GM19025 (cell line): ENCODE measurements around the gene CDYL.
"Not testable (repeated sequence)": the region's sequence is repeated elsewhere in the genome, so short reads cannot be mapped to it uniquely, and the experiment has no call there.

Source experiments
- ATAC-seq: cut with Tn5 transposase; IDR thresholded peaks from one replicate; pipeline ENCODE4 v1.9.1; 2021; ENCODE audit warnings: mild to moderate bottlenecking, low read depth, moderate library complexity; ENCODE audit not compliant: unreplicated experiment

CDYL gene

DNA sequence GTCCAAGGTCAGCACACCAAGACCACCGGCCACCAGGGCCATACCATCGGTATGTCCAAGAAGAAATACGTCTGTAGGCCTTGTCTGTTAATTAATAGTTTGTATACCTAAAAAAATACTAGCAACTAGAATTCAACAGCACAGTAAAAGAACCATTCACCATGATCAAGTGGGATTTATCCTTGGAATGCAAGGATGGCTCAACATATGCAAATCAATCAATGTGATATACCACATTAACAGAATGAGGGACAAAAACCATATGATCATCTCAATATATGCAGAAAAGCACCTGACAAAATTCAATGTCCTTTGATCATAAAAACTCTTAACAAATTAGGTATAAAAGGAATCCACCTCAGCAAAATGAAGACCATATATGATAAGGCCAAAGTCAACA, 203.2 kb downstream of the CDYL start:
- no peak for ATAC-seq

- ATAC-seq: no peak
Measured at GRCh38 chr6:4981761-4982160, 205.6 kb downstream of the CDYL start.

DNA sequence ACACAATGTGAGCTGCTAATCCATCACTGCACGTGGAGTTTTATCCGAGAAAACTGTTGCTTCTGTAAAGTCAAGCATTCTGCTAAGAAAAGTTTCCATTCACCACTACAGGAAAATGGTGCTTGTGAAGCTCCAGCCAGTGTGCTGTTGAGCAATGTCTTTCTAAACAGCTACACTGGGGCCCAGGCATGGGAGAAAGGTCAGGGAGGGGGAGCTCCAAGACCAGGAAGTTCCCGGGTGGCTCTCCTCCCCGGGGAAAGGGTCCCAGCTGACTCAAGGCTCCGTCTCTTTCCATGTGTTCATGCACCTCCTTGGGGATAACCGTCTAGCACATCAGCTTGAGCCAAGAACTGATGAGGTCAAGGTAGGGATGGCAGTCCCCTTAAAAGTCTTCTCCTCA, 207.1 kb downstream of the CDYL start:
- no peak for ATAC-seq

DNA sequence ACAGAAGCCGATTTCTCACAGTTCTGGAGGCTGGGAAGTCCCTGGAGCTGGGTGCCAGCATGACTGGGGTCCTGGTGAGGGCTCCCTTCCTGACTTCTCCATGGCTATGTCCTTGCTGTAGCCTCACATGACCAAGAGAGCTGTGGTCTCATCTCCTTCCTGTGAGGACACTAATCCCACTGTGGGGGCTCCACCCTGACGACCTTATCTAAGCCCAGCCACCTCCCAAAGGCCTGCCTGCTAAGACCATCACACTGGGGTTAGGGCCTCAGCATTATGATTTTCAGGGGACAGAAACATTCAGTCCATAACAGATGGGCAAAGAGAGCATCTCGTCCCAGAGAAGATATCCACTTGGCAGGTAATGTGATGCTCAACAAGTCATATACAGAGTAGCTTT, 210.8 kb downstream of the CDYL start:
- no peak for ATAC-seq

DNA sequence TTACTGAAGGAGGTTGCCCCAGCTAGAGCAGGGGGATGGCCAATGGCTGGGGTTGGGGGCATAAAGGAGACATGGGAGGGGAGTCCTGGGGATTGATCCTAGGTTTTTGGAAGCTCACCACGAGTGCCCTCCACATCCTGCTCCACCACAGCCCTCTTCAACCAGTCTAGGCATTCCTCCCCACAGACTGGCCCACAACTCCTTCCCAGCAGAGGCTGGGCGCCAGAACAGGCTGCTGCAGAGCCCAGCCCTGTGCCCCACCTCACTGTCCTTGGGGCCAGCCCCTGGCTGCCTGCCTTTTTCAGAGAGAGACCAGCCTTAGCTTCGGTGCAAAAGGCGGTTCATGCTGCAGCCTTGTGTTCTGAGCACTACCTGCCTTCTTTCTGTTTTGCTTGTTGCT, 211.2 kb downstream of the CDYL start:
- no peak for ATAC-seq

DNA sequence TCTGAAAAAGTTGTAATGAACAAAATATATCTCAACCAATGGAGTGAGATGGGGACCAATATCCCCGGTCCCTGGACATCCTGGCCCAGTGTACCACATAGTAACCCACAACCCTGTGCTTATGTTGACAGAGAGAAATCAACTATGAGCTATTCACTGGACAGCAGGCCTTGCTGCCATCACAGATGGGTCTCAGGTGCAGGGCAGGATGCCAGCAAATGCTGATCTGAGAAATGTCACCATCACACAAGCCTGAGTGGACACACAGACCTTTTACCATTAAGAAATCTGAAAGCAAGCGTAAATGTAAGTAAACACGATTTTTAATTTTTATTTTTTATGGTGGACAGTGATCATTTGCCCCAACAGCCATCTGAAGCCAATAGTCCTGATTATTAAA, 218.5 kb downstream of the CDYL start:
- ATAC-seq: no peak

DNA sequence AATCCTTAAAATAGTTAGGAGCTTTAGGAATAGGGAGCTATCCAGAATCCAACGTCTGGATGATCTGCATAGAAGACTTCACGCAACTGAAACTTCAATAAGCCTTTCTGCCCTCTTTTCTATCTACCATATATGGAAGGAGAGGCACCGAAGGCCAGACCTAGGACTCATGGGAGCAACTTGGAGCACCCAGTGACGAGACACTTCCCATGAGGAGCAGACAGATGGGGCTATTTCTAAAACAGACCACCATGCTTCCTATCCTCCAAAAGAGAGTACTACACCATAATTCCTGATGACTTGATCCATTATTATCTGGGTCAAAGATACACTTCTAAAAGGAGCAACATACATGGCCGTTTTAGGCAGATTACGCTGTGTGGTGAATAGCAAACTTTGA, 221.7 kb downstream of the CDYL start:
- no peak for ATAC-seq

DNA sequence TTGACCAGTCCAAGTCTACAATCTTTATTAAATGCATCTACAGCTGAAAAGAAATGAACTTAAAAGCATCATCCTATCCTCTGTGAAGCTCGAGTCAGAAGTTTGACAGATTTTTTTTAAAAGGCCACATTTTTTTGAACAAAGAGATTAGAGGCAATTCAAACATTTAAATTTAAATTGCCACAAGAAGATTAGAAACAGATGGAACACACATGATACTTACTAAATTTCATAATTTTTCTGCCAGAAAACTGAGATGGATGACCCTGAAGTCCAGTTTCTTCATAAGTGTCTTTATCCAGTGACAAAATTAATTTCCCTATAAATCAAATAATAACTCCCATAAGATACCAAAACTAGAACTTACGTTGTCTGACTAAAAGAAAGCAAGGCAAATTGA, 223.4 kb downstream of the CDYL start:
- no peak for ATAC-seq

- ATAC-seq: peak; percentile 94
Measured at GRCh38 chr6:5003604-5004372, 227.6 kb downstream of the CDYL start, which contains the start of gene RPP40. Gene RPP40 (minus strand): TSS chr6:5004037. CDS start chr6:5004002, 35 bp downstream.

DNA sequence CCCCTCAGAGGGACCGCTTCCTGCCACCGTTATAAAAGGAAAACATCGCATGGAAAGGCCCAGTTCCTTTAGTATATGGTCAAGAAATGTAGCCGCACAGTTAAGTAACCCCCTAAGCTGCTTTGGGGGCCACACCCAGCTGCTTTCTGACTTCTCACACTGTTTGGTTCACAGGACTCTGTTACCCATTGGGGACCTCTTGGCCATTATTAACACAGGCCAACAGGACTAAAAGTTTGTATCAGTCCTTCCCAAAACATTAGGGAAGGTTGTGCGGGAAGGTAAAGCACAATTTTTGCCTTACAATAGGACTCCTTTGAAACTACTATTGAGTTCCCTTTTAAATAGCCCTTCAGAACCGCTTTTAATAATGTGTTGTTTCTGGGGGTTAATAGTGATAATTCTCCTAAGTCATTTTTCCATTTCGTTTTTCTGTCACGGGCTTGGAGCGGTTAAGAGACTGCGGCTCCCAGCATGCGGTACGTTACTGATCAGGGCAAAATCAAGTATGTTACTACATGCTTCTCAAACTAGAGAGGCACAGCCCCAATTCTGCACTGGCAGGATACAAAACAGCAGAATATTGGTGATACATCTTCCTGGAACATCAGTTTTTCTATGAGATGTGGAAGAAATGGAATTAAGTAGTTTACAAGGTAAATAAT, 228.3 kb downstream of the CDYL start:
- no peak for ATAC-seq

DNA sequence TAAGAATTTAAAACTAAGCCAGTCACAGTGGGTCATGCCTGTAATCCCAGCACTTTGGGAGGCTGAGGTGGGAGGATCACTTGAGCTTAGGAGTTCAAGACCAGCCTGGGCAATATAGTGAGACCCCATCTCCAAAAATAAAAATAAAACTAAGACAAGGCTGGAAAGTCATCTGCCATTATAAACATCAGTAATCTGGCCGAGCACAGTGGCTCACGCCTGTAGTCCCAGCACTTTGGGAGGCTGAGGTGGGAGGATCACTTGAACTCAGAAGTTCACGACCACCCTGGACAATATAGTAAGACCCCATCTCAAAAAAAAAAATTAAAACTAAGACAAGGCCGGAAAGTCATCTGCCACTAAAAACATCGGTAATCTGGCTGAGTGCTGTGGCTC, 228.8 kb downstream of the CDYL start:
- ATAC-seq: not testable (repeated sequence)
